B cell (primary cell): ENCODE measurements around the gene ZNHIT3.

Experiments
- CTCF ChIP-seq: fragments of 200-600 bp; IDR thresholded peaks from one replicate; pipeline ENCODE4 v1.8.0; 2022; ENCODE audit warnings: antibody characterized with exemption, mild to moderate bottlenecking
- EZH2 ChIP-seq: IDR thresholded peaks from 2 replicates; pipeline ENCODE4 v1.6.1; 2012; ENCODE audit warnings: borderline replicate concordance, low read depth, mild to moderate bottlenecking, moderate library complexity, low read length; ENCODE audit not compliant: insufficient read depth, poor library complexity, severe bottlenecking

GRCh38 chr17:36507266-36507665, 20.8 kb downstream of the ZNHIT3 start:
- no peak for TF ChIP-seq CTCF
- TF ChIP-seq EZH2: no peak
